ENCODE results near the gene ZNF780B. TPM values are rescaled to one million over a fixed set of nuclear protein-coding genes. Genes with fewer than 3 reads are reported as not detected.

The ZNF780B gene
- total and polyA plus RNA-seq, 7 experiments from 2014 or later, result 12.0 to 85.2 (median 23.9) TPM

DNA sequence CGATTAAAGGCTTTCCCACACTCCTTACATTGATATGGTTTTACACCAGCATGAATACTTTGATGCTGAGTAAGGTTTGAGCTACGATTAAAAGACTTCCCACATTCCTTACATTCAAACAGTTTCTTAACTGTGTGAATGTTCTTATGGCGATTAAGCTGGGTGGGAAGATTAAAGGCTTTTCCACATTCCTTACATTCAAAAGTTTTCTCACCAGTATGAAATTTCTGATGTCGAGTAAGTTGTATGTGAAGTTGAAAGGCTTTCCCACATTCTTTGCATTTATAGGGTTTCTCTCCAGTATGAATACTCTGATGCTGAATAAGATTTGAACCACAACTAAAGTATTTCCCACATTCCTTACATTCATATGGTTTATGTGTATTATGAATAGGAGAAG, 20.0 kb downstream of the ZNF780B start:
- peaks cover 0 to 74% (median 48%) of the 10 kb centered on the region in 11 donors for H3K9me3 Mint-ChIP-seq
- H3K4me3 ChIP-seq (ENCODE audit: low read length), result no peak overlapping the region
- no peak overlapping the region for H3K27ac ChIP-seq (ENCODE audit: low read depth, low read length)
- H3K36me3 Mint-ChIP-seq, result peaks cover 3 to 54% (median 27%) of the 10 kb centered on the region in 5 donors
- peaks cover 22 to 57% (median 25%) of the 10 kb centered on the region in 3 experiments for H3K9me3 ChIP-seq (ENCODE audit: control insufficient read depth in 2 of 3, low read length in 3 of 3)
- no peak overlapping the region for H3K27ac Mint-ChIP-seq
- intact Hi-C loops (cut with micrococcal nuclease), result no loop called here
- ChIA-PET POLR2A (no interaction called here), CTCF (interaction anchor here (0.6 kb wide), 1 partner anchor 60 kb away, joined by 3 read pairs; no protein-coding TSS in a partner anchor)
- ATAC-seq (no peak), DNase-seq (no peak)
- H3K27me3 ChIP-seq (ENCODE audit: control insufficient read depth in 2 of 2, insufficient read depth in 2 of 2, low read length in 2 of 2), result no peaks in the 10 kb centered on the region
- H3K36me3 ChIP-seq (ENCODE audit: control insufficient read depth in 2 of 3, insufficient read depth in 3 of 3, low read length in 3 of 3), result no peaks in the 10 kb centered on the region
- H3K27me3 Mint-ChIP-seq, result no peaks in the 10 kb centered on the region
- H3K4me1 Mint-ChIP-seq, result no peaks in the 10 kb centered on the region
- no peak overlapping the region for H3K4me3 Mint-ChIP-seq
- H3K4me1 ChIP-seq (ENCODE audit: control insufficient read depth in 2 of 2, insufficient read depth in 2 of 2, low read length in 2 of 2), result no peaks in the 10 kb centered on the region

DNA sequence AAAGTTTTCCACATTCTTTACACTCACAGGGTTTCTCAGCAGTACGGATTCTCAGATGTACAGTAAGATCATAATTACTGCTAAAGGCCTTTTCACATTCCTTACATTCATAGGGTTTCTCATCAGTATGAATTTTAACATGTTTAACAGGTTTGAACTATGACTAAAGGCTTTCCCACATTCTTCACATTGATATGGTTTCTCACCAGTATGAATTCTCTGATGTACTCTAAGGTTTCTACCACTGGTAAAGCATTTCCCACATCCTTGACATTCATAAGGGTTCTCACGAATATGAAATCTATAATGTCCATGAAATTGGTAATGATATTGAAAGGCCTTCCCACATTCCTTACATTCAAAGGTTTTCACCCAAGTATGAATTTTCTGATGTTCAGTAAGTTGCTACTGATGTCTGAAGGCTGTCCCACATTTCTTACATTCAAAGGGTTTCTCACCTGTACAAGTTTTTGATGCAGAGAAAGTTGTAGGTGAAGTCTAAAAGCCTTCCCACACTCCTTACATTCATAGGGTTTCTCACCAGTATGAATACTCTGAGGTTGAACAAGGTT, 22.0 kb downstream of the ZNF780B start:
- H3K36me3 Mint-ChIP-seq, result peaks cover 4 to 63% (median 41%) of the 10 kb centered on the region in 5 donors
- H3K4me1 Mint-ChIP-seq, result no peaks in the 10 kb centered on the region
- no peaks in the 10 kb centered on the region for H3K4me1 ChIP-seq (ENCODE audit: control insufficient read depth in 2 of 2, insufficient read depth in 2 of 2, low read length in 2 of 2)
- H3K27ac ChIP-seq (ENCODE audit: low read depth, low read length), result no peak overlapping the region
- no peak overlapping the region for H3K4me3 Mint-ChIP-seq
- H3K27me3 Mint-ChIP-seq, result no peaks in the 10 kb centered on the region
- ATAC-seq (no peak), DNase-seq (no peak)
- POLR2A ChIA-PET, result interaction anchor here (1.6 kb wide), 1 partner anchor 22 kb away, joined by 5 read pairs; the partner anchor contains the start of gene ZNF780B
- H3K36me3 ChIP-seq (ENCODE audit: control insufficient read depth in 2 of 3, insufficient read depth in 3 of 3, low read length in 3 of 3), result no peaks in the 10 kb centered on the region
- peaks cover 25 to 75% (median 25%) of the 10 kb centered on the region in 3 experiments for H3K9me3 ChIP-seq (ENCODE audit: control insufficient read depth in 2 of 3, low read length in 3 of 3)
- H3K27me3 ChIP-seq (ENCODE audit: control insufficient read depth in 2 of 2, insufficient read depth in 2 of 2, low read length in 2 of 2), result no peaks in the 10 kb centered on the region
- H3K4me3 ChIP-seq (ENCODE audit: low read length), result no peak overlapping the region
- intact Hi-C loops (cut with micrococcal nuclease), result no loop called here
- CTCF ChIA-PET, result no interaction called here
- no peak overlapping the region for H3K27ac Mint-ChIP-seq
- peaks cover 4 to 88% (median 57%) of the 10 kb centered on the region in 11 donors for H3K9me3 Mint-ChIP-seq

DNA sequence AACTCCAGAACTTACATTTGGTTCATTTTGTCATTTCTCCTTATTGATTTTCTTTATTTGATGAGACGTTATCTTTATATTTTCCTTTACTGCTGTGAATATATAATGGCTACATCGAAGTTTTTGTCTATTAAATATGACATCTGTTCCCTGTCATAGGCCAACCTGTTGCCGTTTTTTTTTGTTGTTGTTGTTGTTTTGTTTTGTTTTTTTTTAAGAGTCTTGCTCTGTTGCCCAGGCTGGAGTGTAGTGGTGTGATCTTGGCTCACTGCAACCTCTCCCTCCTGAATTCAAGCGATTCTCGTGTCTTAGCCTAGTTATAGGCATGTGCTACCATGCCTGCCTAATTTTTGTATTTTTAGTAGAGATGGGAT, 29.4 kb downstream of the ZNF780B start:
- ChIA-PET CTCF (interaction anchor here (0.8 kb wide), 1 partner anchor 9 kb away, joined by 3 read pairs; no protein-coding TSS in a partner anchor), POLR2A (no interaction called here)
- H3K9me3 ChIP-seq (ENCODE audit: control insufficient read depth in 2 of 3, low read length in 3 of 3), result peaks cover 18 to 76% (median 32%) of the 10 kb centered on the region in 3 experiments
- H3K27me3 ChIP-seq (ENCODE audit: control insufficient read depth in 2 of 2, insufficient read depth in 2 of 2, low read length in 2 of 2), result no peaks in the 10 kb centered on the region
- no peaks in the 10 kb centered on the region for H3K36me3 ChIP-seq (ENCODE audit: control insufficient read depth in 2 of 3, insufficient read depth in 3 of 3, low read length in 3 of 3)
- H3K27ac ChIP-seq (ENCODE audit: low read depth, low read length), result no peak overlapping the region
- H3K27ac Mint-ChIP-seq, result peak overlapping the region in 1 of 9 donors; percentile 26
- H3K4me1 Mint-ChIP-seq, result peaks cover 0 to 2% (median 0%) of the 10 kb centered on the region in 7 donors
- H3K4me1 ChIP-seq (ENCODE audit: control insufficient read depth in 2 of 2, insufficient read depth in 2 of 2, low read length in 2 of 2), result no peaks in the 10 kb centered on the region
- no peak for DNase-seq
- H3K4me3 ChIP-seq (ENCODE audit: low read length), result no peak overlapping the region
- peaks cover 8 to 36% (median 26%) of the 10 kb centered on the region in 5 donors for H3K36me3 Mint-ChIP-seq
- no peak overlapping the region for H3K4me3 Mint-ChIP-seq
- ATAC-seq, result no peak
- intact Hi-C loops (cut with micrococcal nuclease), result loop anchor here in 1 of 2 donors (10.0 kb wide), 1 partner anchor 48 kb away; no protein-coding TSS in a partner anchor
- H3K9me3 Mint-ChIP-seq, result peaks cover 8 to 95% (median 67%) of the 10 kb centered on the region in 11 donors
- no peaks in the 10 kb centered on the region for H3K27me3 Mint-ChIP-seq

DNA sequence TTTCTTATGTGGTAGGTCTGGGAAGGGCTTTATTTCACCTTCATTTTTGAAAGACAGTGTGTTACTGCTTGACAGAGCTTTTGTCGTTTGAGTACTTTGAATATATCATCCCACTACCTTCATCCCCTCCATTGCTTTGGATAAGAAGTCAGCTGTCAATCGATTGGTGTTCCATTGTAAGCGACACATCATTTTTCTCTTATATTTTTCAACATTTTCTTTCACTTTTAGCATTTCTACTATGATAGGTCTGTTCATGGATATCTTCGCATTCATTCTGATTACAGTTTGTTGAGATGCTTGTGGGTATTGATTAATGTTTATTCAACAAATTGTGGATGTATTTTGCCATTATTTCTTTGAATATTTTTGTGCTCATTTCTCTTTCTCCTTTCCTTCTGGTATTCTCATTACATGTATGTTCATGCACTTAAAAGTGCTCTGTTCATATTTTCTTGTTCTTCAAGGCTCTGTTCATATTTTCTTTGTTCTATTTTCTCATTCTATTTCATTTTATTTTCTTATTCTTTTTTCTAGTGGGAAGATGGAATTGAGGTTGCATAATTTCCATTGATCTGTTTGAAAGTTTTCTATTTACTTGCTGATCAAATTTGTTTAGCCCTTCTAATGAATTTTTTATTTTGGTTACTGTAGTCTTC, 30.0 kb downstream of the ZNF780B start:
- peaks cover 18 to 71% (median 32%) of the 10 kb centered on the region in 3 experiments for H3K9me3 ChIP-seq (ENCODE audit: control insufficient read depth in 2 of 3, low read length in 3 of 3)
- peaks cover 8 to 95% (median 70%) of the 10 kb centered on the region in 11 donors for H3K9me3 Mint-ChIP-seq
- H3K4me1 ChIP-seq (ENCODE audit: control insufficient read depth in 2 of 2, insufficient read depth in 2 of 2, low read length in 2 of 2), result no peaks in the 10 kb centered on the region
- H3K27ac ChIP-seq (ENCODE audit: low read depth, low read length), result no peak overlapping the region
- peaks cover 0 to 2% (median 0%) of the 10 kb centered on the region in 7 donors for H3K4me1 Mint-ChIP-seq
- no peaks in the 10 kb centered on the region for H3K27me3 Mint-ChIP-seq
- H3K4me3 Mint-ChIP-seq, result no peak overlapping the region
- no peaks in the 10 kb centered on the region for H3K27me3 ChIP-seq (ENCODE audit: control insufficient read depth in 2 of 2, insufficient read depth in 2 of 2, low read length in 2 of 2)
- H3K36me3 Mint-ChIP-seq, result peaks cover 8 to 39% (median 29%) of the 10 kb centered on the region in 5 donors
- ChIA-PET POLR2A (no interaction called here), CTCF (interaction anchor here (0.8 kb wide), 1 partner anchor 8 kb away, joined by 3 read pairs; no protein-coding TSS in a partner anchor)
- H3K36me3 ChIP-seq (ENCODE audit: control insufficient read depth in 2 of 3, insufficient read depth in 3 of 3, low read length in 3 of 3), result no peaks in the 10 kb centered on the region
- DNase-seq (no peak), ATAC-seq (no peak)
- intact Hi-C loops (cut with micrococcal nuclease), result loop anchor here in 1 of 2 donors (10.0 kb wide), 1 partner anchor 49 kb away; no protein-coding TSS in a partner anchor
- H3K4me3 ChIP-seq (ENCODE audit: low read length), result no peak overlapping the region
- peak overlapping the region in 1 of 9 donors; percentile 26 for H3K27ac Mint-ChIP-seq

DNA sequence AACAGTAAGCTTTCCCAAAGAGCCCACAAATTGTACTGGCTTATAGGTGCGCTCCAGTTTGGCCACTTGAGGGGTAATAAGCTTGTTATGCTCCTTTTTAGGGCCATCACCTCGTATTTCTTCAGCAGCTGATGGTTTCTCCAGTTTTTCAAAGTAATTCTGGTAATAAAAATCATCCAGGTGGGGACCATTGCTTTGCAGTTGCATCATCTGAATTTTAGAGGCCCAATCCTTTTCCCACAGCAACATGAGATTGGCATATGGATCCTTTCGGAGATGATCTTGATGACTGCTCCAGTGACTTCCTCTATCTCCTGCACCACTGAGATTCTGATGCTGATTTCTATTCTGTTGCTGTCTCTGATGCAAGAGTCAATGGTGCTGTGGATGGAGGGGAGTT, 32.1 kb downstream of the ZNF780B start:
- Mint-ChIP-seq H3K27me3 (no peaks in the 10 kb centered on the region), H3K36me3 (peaks cover 0 to 48% (median 17%) of the 10 kb centered on the region in 5 donors), H3K27ac (no peak overlapping the region), H3K9me3 (peaks cover 4 to 95% (median 60%) of the 10 kb centered on the region in 11 donors), H3K4me1 (peaks cover 0 to 2% (median 0%) of the 10 kb centered on the region in 7 donors), H3K4me3 (no peak overlapping the region)
- H3K9me3 ChIP-seq (ENCODE audit: control insufficient read depth in 2 of 3, low read length in 3 of 3), result peaks cover 18 to 60% (median 28%) of the 10 kb centered on the region in 3 experiments
- no peak overlapping the region for H3K27ac ChIP-seq (ENCODE audit: low read depth, low read length)
- H3K4me3 ChIP-seq (ENCODE audit: low read length), result no peak overlapping the region
- H3K36me3 ChIP-seq (ENCODE audit: control insufficient read depth in 2 of 3, insufficient read depth in 3 of 3, low read length in 3 of 3), result no peaks in the 10 kb centered on the region
- ChIA-PET POLR2A (no interaction called here), CTCF (no interaction called here)
- DNase-seq (no peak), ATAC-seq (no peak)
- H3K4me1 ChIP-seq (ENCODE audit: control insufficient read depth in 2 of 2, insufficient read depth in 2 of 2, low read length in 2 of 2), result no peaks in the 10 kb centered on the region
- no peaks in the 10 kb centered on the region for H3K27me3 ChIP-seq (ENCODE audit: control insufficient read depth in 2 of 2, insufficient read depth in 2 of 2, low read length in 2 of 2)
- intact Hi-C loops (cut with micrococcal nuclease), result loop anchor here in 1 of 2 donors (10.0 kb wide), 1 partner anchor 51 kb away; no protein-coding TSS in a partner anchor

DNA sequence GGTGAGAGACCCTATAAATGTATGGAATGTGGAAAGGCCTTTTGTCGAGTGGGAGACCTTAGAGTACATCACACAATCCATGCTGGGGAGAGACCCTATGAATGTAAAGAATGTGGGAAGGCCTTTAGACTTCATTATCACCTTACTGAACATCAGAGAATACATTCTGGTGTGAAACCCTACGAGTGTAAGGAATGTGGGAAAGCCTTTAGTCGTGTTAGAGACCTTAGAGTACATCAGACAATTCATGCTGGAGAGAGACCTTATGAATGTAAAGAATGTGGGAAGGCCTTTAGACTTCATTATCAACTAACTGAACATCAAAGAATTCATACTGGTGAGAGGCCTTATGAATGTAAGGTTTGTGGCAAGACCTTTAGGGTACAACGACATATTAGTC, 42.0 kb downstream of the ZNF780B start:
- Mint-ChIP-seq H3K9me3 (peaks cover 10 to 87% (median 49%) of the 10 kb centered on the region in 11 donors), H3K4me1 (no peaks in the 10 kb centered on the region), H3K27ac (no peak overlapping the region), H3K4me3 (no peak overlapping the region), H3K27me3 (no peaks in the 10 kb centered on the region), H3K36me3 (peaks cover 25 to 66% (median 60%) of the 10 kb centered on the region in 5 donors)
- POLR2A ChIA-PET, result no interaction called here
- H3K4me1 ChIP-seq (ENCODE audit: control insufficient read depth in 2 of 2, insufficient read depth in 2 of 2, low read length in 2 of 2), result no peaks in the 10 kb centered on the region
- H3K4me3 ChIP-seq (ENCODE audit: low read length), result no peak overlapping the region
- no peaks in the 10 kb centered on the region for H3K27me3 ChIP-seq (ENCODE audit: control insufficient read depth in 2 of 2, insufficient read depth in 2 of 2, low read length in 2 of 2)
- ATAC-seq (no peak), DNase-seq (no peak)
- H3K27ac ChIP-seq (ENCODE audit: low read depth, low read length), result no peak overlapping the region
- peaks cover 0 to 42% (median 6%) of the 10 kb centered on the region in 3 experiments for H3K36me3 ChIP-seq (ENCODE audit: control insufficient read depth in 2 of 3, insufficient read depth in 3 of 3, low read length in 3 of 3)
- CTCF ChIA-PET, result no interaction called here
- peaks cover 0 to 56% (median 13%) of the 10 kb centered on the region in 3 experiments for H3K9me3 ChIP-seq (ENCODE audit: control insufficient read depth in 2 of 3, low read length in 3 of 3)
- intact Hi-C loops (cut with micrococcal nuclease), result no loop called here
